ENCODE measurements around the gene CPD.

DNA sequence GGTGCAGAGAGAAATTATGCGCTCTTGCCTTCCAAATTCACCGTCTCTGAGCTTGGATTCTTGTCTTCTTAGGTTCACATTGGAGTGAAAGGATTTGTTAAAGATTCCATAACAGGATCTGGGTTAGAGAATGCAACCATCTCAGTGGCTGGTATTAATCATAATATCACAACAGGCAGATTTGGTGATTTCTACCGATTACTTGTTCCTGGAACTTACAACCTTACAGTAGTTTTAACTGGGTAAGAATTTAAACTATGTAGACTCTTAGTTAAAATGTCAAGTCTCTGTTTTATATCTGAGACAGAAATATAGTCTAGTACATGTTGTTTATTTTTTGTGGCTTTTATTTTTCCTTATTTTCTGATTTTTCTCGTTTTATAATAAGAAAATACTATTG lies 42.9 kb downstream of the CPD start:
- TF ChIP-seq, protein P1, sequence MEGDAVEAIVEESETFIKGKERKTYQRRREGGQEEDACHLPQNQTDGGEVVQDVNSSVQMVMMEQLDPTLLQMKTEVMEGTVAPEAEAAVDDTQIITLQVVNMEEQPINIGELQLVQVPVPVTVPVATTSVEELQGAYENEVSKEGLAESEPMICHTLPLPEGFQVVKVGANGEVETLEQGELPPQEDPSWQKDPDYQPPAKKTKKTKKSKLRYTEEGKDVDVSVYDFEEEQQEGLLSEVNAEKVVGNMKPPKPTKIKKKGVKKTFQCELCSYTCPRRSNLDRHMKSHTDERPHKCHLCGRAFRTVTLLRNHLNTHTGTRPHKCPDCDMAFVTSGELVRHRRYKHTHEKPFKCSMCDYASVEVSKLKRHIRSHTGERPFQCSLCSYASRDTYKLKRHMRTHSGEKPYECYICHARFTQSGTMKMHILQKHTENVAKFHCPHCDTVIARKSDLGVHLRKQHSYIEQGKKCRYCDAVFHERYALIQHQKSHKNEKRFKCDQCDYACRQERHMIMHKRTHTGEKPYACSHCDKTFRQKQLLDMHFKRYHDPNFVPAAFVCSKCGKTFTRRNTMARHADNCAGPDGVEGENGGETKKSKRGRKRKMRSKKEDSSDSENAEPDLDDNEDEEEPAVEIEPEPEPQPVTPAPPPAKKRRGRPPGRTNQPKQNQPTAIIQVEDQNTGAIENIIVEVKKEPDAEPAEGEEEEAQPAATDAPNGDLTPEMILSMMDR (IDR thresholded peaks at IDR 0.05; ENCODE audit: insufficient read depth, low read depth, low read length), result no peak
- TF ChIP-seq EZH2 (IDR thresholded peaks at IDR 0.05; ENCODE audit: insufficient read depth, low read length), result no peak

Data from astrocyte (in vitro differentiated cells and primary cell).